NAMALWA (cell line): ENCODE data around the gene OR11L1.

Source experiments
- DNase-seq: peaks from one replicate; pipeline ENCODE4 v3.0.0-alpha.2; 2015; ENCODE audit warnings: low spot score

The OR11L1 gene, protein sequence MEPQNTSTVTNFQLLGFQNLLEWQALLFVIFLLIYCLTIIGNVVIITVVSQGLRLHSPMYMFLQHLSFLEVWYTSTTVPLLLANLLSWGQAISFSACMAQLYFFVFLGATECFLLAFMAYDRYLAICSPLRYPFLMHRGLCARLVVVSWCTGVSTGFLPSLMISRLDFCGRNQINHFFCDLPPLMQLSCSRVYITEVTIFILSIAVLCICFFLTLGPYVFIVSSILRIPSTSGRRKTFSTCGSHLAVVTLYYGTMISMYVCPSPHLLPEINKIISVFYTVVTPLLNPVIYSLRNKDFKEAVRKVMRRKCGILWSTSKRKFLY

DNA sequence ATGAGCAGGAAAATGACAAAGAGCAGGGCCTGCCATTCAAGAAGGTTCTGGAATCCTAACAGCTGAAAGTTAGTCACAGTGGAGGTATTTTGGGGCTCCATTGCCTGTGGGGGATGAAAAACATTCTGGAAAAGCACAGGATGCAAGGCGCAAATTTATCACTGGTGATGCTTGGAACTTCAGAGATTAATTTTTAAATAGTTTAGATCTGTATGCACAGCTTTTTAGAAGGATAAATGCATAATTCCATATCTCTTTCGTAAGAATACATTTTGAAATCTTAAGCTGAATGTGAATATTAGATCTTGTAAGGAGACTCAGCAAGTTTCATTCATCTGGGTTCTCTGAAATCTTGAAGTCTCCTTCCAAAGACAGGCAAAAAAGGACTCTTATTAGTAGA lies at the start of gene OR11L1:
TSS of gene OR11L1 (minus strand) at position 101 of the 400 bp plus-strand sequence. CDS start at position 101, 0 bp downstream.
- DNase-seq, result no peak

DNA sequence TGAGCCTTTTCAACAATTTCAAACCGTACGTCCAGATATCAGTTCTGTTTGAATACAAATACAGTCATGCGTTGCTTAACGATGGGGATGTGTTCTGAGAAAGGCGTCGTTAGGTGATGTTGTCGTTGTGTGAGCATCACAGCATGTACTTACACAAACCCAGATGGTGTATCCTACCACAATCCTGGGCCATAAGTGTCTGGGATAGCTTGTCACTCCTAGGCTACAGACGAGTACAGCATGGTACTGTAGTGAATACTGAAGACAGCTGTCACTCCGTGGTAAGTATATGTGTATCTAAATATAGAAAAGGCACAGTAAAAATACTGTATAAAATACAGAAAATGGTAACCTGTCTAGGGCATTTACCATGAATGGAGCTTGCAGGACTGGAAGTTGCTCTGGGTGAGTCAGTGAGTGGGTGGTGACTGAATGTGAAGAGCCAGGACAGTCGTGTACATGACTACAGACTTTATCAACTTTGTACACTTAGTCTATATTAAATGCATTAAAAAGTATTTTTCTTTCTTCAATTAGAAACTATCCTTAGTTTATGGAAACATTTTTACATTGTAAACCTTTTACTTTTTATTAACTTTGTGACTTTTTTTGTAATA lies 43.2 kb upstream of the OR11L1 start:
- no peak for DNase-seq

DNA sequence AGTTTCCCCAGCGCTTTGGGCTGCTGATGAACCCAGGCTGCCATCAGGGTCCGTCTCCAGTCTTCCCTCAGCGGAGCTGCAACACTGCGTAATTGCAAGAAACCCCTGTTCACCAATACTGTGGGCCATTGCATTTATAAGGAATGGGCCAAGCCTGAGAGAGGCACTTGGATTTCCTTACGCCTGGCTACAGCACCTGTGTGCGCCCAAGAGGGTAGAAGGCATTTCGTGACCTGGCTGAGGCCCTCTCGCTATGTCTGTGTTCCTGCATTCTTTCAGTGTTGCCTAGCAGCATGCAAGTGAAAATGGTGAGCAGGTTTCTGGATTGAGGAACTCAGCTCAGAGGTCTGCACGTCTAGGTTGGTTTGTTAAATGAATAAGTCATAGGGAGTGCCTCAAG lies 41.6 kb upstream of the OR11L1 start:
- DNase-seq, result no peak

DNA sequence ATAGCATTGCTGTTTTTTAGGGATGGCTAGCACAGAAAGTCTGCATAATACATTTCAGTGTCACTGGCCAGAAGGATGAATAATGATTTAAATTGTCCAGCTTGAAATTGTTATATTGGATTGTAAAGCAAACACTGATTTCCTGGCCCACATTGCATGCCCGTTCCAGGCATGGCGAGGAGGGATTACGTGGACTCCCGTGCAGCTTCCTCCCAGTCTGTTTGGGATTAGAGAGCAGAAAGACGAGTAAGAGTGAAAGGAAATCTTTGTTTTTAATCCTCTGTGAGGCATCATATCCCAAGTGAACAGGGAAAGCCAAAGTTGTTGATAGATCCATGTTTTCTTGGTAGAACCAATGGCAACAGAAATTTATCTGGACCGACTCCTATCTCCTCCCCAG lies 23.7 kb upstream of the OR11L1 start:
- DNase-seq, result no peak

DNA sequence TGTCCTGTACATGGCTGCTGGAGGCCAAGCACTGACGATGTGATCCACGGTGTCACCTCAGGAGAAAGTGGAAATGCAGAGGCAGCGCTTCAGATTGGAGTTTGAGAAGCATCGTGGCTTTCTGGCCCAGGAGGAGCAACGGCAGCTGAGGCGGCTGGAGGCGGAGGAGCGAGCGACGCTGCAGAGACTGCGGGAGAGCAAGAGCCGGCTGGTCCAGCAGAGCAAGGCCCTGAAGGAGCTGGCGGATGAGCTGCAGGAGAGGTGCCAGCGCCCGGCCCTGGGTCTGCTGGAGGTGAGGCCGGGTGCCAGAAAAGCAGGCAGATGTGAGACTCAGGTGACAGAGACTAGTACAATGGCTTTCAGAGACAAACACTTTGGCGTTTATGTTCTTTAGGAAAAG lies 22.9 kb upstream of the OR11L1 start:
- no peak for DNase-seq

DNA sequence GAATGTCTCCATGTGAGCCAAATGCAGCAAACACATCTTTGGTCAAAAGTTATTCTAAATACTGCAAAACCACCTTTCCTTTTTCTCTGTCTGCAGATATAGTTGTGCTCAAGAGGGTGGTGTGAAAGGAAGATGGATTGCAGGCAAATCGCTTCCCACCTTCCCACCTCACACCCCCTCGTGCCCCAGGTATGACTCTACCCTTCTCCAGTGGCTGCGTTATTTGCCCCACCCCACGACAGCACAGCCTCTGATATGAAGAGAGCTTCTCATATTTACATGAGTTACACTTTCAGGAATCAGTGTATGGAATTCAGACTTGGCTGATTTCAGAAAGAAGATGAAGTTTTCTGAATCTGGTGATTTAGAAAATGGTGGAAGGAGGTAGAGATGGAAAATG lies 21.1 kb upstream of the OR11L1 start:
- DNase-seq, result no peak

DNA sequence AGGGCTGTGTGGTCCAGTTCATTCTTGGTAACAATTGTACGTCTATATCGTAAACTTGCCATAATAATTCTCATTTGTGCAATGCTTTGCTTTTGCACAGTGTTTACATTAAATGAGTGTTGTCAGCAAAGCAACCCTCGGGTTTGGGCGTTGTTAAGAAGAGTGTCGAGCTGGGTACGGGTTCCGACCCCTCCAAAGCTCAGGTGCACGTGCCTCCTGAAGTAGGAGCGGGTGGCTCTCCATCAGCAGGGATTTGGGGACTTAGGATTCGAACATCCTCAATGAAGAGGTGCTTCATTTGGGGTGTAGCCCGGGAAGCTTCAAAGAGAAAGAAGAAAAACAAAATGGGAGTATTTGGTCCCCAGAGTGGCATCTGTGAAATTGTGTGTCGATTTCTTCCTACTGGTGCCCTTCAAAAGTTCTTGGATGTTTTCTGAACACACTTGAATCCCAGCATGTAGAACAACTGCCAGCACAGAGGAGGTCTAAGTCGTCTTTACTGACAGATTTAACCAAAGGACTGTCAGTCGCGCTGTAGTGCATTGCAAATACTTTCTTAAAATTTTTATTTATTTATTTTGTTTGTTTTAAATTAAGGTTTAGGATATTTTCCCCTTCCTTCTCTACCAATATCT lies 16.4 kb upstream of the OR11L1 start:
- DNase-seq, result no peak

DNA sequence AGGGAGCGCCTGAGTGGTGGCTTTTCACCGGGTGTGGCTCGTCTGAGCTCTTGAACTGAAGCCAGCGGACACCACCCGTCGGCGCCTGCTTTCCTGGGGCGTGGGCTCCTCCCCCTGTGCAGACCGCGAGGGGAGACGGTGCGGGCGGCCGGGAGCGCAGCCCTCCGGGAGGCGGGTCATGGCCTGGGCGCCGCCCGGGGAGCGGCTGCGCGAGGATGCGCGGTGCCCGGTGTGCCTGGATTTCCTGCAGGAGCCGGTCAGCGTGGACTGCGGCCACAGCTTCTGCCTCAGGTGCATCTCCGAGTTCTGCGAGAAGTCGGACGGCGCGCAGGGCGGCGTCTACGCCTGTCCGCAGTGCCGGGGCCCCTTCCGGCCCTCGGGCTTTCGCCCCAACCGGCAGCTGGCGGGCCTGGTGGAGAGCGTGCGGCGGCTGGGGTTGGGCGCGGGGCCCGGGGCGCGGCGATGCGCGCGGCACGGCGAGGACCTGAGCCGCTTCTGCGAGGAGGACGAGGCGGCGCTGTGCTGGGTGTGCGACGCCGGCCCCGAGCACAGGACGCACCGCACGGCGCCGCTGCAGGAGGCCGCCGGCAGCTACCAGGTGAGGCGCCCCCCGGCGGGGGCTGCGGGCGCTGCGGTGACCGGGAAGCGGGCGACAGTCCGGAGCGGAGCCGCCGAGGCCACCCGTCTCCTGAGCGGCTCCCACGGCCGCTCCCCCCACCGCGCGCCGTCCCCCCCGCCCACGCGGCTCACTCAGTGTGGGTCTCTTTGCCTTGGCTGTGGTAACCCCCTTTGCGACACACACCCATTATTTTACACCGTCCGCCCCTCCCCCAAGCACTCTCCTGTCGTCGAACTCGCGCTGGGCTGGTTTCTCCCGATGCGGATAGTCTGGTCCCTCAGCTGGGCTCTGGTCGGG lies 15.6 kb upstream of the OR11L1 start, which contains the start of gene TRIM58:
TSS of gene TRIM58 (plus strand) at position 119 of the 916 bp plus-strand sequence. CDS start at position 179, 60 bp downstream.
- DNase-seq, result no peak

DNA sequence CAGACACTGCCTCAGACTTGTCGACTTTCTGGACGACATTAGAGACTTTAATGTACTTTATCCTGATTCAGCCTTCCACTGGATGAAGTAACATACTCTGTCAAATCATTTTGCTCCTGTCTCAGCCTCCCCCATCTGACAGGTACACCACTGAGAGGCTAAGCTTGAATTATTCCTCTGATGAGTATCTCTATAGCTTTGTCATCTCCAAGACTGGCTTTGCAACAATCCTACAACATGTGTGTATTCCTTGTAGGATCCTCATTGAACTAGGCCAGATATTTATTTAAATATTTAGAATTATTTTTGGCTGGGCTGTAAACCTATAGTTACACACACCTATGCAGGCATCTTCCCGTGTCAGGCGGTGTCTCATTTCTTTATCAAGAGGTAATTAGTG lies 14.2 kb upstream of the OR11L1 start:
- DNase-seq, result no peak

DNA sequence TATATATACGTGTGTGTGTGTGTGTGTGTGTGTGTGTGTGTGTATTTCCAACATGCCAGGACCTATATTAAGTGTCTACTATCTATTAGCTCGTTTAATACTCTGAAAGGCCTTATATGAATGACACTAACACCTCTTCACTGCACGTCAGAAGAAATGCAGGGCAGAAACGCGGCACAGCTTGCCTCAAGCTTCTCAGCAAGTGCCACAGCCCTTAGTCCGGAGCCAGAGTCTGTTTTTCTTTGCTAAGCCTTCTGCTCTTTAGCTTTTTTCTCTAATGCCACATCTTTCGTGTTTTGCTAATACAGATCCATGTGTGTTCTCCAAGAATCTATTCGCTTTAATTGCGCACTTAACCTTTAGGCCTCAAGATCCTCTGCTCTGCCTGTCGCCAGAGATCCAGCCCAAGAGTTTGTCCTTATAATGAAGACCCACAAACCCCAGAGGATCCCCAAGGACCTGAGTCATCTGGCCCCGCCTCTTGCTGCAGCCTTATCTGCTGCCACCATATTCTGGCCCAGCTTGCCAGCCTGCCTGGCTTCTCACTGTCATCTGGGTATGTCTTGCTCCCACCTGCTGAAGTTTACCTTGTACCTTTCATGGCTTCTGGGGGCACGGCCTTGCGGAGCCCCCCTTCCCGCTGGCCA lies 13.3 kb upstream of the OR11L1 start:
- no peak for DNase-seq

DNA sequence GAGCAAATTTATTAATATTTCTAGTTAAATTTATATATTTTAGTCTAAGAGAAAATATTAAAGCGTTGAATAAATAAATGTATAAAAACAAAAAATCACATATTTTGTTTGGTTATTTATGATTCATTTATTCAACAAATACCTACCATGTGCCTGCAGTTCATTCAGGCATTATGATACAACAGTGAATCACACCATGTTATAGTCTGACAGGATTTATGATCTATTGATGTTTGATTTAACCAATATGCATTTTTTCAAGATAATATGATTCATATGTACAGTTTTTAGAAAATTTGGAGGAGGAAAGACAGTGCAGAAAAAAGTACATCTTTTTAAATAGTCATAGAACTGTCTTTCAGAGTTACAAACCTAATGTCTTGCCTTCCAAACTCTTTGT lies 7.9 kb upstream of the OR11L1 start:
- DNase-seq, result no peak

DNA sequence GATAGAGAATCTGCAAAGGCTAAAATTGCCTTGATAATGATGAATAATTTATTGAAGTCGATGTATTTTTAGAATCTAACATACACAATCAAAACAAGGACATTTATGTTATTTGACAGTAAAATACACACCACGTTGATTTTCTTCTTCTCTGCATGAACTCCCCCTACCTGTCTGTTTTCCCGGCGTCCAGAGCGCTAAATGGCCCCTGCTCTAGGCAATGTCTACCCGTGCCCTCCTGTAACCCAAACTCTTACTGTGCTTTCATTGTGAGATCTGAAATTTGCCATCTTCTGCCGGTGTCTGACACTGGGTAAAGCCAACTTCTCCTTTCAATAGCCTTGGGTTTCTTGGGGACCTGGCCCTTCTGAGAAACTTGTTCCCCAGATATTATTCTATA lies 6.7 kb upstream of the OR11L1 start:
- no peak for DNase-seq

DNA sequence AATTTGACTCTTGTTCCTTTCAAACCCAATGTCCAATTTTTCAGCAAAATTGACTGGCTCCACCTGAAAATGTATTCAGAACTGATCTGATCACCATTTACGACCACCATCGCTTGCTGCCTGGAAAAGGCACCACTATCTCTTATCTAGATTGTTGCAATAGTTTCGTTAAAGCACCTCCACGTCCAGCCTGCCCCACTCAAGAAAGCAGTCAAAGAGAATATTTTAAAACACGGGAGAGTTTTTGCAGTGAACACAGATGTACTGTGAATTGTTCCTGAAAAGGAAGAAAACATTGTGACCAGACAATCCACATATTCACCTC lies 4.0 kb upstream of the OR11L1 start:
- no peak for DNase-seq

DNA sequence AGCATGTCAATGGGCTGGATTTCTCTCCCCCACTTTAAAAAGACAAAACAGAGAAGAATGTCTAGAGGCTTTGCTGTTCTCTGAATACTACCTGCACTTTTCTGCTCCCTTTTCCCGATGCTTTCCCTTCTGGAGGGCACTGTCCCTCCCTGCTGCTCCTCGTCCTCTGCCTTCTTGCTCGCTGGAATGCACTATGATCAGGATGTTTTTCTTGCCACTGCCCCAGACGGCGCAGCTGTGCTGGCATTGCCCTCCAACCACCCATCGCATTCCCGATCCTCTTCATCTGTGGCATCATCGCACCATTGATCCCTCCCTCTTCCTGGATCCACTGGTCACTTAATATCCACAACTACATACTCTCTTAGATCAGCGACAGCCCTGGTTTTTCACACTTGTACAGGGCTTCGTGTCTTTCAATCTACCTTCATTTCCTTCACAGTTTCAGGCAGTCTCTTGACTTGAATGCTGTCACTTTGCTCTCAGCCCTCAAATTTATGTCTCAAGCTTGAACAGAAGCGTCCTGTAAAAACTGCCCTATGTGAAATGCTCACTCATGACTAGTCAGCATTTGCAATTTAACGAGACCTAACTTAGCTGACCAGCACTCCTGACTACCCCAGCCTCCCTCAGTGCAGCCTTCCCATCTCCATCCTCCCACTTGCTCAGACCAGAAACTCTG lies 3.5 kb upstream of the OR11L1 start:
- no peak for DNase-seq

DNA sequence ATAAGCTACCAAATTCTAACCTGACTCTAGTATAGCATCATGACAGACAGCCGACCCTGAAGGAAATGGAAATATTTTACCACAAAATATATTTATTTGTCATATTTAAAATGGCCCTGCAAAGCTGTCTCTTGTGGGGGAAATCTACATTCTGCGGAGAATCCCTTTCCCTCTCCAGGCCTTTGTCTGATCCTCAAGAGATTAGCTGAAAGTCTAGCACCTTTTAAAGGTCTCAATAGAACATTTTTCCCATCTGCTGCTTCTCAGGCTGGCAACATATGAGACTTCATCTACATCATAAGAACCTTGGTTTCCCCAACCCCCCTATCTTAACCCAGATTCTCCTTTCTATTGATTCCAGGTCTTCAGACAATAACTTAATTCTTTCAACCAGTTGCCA lies 1.7 kb upstream of the OR11L1 start:
- no peak for DNase-seq

DNA sequence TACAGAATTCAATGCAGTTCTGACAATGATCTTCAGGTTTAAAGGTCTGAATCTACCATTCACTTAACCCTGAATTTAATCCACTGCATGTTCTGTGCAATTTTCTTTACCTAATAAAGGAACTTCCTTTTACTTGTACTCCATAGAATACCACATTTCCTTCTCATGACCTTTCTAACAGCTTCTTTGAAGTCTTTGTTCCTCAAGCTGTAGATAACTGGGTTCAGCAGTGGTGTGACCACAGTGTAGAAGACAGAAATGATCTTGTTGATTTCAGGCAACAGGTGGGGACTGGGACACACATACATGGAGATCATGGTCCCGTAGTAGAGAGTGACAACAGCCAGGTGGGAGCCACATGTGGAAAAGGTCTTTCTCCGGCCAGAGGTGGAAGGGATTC lies 878 bp downstream of the OR11L1 start:
- no peak for DNase-seq

DNA sequence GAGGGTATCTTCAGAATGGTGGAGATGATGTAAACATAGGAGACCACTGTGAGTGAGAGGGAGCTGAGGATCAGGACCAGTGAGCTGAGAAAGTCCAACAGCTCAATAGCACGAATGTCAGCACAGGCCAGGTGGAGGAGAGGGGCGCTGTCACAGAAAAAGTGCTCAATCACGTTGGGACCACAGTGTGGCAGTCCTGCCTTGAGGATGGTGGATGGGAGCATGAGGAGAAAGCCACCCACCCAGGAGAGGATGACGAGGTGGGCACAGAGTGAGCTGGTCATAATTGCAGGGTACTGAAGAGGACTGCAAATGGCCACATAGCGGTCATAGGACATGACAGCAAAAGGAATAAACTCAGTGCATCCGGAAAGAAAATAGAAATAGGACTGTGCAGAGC lies 8.1 kb downstream of the OR11L1 start:
- DNase-seq, result no peak

DNA sequence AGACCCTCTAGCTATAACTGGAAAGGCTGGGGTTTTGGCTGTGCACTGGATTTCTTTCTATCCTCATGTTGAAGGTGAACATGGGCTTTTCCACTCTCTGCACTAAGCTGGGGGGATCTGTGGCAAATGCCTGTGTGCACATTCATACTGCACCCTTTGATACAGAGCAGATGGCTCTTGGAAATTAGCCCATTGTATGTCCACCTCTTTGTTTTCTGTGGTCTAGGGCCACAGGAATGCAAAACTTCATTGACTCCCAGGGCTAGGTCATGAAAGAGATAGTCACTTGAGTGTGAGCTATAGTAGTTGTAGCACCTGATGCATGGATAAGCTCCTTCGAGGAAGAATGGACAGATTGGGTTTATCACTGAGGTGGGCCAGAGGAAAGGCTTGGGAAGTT lies 12.0 kb downstream of the OR11L1 start:
- DNase-seq, result no peak

DNA sequence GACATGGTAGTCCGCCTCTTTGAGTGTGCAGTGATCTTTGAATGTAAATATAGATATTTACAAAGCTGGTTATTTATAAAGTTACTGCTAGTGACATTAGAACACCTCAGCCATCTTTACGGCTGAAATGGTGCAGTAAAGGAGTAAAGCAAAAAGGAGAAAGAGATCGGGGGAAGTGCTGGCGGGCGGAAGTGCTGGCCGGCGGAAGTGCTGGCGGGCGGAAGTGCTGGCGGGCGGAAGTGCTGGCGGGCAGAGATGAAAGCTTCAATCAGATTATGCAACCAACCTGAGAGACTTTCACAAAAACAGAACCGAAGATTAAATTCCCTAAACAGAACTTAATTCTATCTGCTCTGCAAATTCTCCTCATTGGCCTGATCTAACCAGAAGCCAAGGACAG lies 16.3 kb downstream of the OR11L1 start:
- DNase-seq, result no peak

DNA sequence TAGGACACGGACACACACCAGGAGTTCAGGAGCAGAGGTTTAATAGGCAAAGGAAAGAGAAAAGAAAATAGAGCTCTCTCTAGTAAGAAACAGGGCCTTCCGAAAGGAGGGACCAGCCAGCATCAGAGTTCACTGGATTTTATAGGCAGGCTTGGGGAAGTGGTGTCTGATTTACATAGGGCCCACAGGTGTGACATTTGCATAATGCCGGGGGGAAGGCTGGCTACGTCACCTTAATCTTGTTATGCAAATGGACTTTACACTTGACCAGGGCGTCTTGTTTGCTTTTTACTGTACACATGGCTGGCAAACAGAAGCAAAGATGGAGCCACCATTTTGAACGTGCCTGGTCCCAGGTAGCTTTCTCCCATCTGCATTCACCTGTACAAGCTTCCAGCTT lies 17.7 kb downstream of the OR11L1 start, which contains the start of gene OR14A16:
TSS of gene OR14A16 (minus strand) at position 97 of the 400 bp plus-strand sequence. CDS start 8,390 bp downstream, outside the sequence.
- DNase-seq, result peak; percentile 27

DNA sequence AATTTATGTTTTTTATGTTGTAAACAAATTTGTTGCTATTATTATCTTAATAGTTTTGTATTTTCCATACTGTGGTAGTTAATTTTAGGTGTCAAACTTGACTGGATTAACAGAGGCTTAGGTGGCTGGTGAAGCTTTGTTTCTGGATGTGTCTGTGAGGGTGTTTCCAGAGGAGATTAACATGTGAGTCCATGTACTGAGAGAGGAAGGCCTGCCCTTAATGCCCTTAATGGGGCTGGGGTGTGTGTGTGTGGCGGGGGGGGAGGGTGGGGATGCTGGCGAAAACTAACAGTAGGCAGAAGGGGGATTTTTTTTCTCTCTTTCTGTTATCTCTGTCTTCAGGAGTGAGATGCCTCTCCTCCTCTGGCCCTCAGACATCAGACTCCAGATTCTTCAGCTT lies 19.6 kb downstream of the OR11L1 start:
- DNase-seq, result no peak
